GM08714 (cell line): ENCODE results near the gene TMEM240.
A peak's percentile ranks its signal among the peaks of the same experiment; 100 is the strongest.

Experiments used
- H3K4me3 ChIP-seq: fragments of 200-500 bp; sonication (Bioruptor generic); 2 replicates; pipeline ENCODE4 v1.5.1; 2014; ENCODE audit warnings: mild to moderate bottlenecking, low read length, inconsistent platforms
- ZNF274 ChIP-seq: IDR thresholded peaks from 2 replicates; pipeline ENCODE4 v1.6.1; 2012; ENCODE audit warnings: mild to moderate bottlenecking, low read depth, low read length

Gene TMEM240

DNA sequence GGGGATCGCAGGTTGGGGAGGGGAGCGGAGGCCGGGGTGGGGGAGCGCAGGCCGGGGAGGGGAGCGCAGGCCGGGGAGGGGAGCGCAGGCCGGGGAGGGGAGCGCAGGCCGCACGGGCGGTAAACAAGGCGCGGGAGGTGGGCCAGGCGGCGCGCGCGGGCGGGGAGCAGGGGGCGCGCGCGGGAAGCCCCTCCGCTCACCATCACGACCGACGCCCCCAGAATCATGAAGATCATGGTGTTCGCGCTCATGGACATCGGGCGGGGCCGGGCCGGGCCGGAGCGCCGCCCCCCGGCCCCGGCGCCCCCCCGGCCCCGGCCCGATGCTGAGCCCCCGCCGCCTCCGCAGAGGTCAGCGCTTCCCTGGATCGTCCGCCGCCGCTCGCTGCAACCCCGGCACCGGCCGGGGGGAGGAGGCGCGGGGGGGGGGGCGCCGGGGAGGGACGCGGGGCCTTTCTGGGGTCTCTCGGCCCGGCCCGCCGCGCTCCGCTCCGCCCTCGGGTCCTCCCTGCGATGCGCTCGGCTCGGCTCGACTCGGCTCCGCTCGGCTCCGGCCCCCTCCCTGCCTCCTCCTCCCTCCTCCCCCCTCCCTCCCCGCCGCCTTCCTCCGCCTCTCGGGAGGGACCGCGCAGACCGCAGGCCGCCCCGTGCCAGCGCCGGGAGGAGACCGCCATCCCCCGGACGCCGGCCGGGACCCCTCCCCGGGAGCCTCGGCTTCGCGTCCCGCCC lies at the start of gene TMEM240:
TMEM240 (minus strand) TSS at position 535 of the 728 bp plus-strand sequence; CDS start at position 257, 278 bp downstream.
- H3K4me3 ChIP-seq, result no peak within 1 kb of the TSS
- no peak for TF ChIP-seq ZNF274

DNA sequence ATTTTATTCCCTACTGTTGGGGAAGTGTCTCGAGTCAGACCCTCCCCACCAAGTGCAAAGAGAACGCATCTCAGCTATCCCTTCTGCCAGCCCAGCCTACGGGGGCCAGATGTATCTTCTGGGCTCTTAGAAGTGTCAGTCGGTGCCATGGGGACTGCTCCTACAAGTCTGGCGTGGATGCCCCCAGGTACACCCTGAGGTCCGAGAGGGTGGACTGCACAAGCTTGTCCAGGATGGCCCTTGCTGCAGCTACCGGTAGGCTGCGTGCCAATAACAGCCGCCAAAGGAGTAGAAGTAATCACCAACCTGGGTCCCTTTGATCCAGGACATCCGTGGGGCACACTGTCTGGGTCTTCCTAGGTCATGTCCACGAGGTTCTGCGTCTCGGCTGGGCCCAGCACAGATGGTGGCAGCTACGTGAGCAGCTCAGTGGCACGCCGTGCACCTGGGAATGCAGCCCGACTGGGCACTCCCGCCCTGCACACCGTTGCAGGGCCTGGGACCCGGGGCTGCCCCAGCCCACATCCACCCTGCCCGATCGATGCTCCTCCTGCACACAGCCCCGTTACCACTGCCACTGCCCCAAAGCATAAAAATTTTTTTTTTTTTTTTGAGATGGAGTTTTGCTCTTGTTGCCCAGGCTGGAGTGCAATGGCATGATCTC lies 43.1 kb upstream of the TMEM240 start:
- no peak overlapping the region for H3K4me3 ChIP-seq
- TF ChIP-seq ZNF274, result no peak

DNA sequence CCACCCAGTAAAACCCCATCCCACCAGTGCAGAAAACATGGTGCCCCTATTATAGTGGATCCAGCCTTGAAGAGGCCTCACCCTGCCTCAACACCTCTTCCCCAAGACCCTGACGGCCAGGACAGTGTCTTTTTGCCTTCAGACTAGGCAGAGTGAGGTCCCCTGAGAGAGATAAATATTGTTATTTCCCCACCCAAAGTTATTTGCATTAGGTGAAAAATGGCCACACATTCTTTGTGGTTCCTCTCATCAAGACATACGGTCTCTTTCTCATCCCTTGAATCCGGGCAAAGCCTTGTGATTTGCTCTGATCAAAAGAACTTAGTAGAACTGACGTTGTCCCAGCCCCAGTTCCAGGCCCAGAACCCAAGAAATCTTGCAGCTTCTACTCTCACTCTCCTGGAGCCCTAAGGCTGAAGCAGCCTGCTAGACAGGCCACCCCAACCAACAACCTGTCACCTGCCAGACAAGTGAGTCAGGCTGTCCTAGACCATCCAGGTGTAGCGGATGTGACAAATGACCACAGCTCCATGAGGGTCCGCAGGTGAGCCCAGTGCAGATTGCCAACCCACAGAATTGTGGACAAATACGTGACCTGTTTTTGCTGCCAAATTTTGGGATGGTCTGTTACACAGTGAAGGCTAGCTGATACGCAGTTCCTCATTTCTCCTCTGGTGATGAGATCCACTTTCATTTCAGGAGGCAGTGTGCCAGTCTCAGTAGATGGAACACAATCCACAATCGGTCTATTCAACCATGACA lies 42.3 kb upstream of the TMEM240 start:
- H3K4me3 ChIP-seq, result no peak overlapping the region
- TF ChIP-seq ZNF274, result no peak

DNA sequence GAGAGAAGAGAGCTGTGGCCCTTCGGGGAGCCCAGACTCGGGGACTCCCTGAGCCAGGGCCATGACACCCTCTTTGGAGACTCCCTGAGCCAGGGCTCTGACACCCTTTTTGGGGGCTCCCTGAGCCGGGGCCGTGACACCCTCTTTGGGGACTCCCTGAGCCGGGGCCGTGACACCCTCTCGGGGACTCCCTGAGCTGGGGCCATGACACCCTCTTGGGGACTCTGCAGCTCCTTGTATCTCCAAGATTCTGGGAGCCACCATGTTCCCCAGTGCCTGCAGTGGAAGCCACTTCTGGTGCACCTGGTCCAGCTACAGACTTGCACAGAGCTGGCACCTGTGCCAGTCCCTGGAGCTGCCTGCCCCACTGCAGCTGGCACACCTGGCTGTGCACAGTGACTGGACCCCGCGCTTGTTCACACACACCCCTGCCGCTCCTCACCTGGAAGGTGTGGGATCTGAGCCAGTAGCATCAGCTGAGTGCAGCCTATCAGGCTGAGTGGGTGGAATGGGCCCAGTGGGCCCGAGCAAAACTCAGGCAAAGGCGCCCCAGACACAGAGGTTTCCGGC lies 38.0 kb upstream of the TMEM240 start:
- H3K4me3 ChIP-seq, result no peak overlapping the region
- TF ChIP-seq ZNF274, result no peak

DNA sequence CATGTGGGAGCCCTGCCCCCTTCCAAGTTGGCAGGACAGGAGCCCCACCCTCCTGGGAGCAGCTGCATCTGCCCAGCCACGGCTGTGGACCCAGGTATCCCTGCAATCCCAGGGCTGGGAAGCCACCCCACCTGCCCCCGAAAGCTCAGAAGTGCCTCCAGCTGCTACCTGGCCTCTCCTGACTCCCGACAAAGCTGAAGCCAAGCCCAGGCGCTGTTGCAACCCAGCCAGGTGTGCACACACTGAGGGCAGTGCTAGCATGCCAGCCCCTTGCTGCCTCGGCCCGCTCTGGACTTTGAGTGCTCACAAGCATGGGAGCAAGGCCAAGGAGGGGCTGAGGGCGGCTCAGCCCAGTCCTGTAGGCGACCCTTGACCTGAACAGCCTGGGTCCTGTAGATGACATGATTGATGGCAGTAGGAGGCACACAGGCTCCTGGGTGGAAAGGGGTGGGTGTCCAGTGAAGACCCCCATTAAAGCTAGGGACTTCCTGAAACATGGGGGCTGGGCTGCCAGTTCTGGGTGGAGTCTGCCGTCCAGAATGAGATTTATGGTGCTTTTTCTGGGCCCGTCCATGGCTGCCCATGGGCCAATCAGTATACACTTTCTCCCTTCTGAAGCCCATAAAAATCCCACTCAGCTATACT lies 37.1 kb upstream of the TMEM240 start:
- no peak overlapping the region for H3K4me3 ChIP-seq
- no peak for TF ChIP-seq ZNF274

DNA sequence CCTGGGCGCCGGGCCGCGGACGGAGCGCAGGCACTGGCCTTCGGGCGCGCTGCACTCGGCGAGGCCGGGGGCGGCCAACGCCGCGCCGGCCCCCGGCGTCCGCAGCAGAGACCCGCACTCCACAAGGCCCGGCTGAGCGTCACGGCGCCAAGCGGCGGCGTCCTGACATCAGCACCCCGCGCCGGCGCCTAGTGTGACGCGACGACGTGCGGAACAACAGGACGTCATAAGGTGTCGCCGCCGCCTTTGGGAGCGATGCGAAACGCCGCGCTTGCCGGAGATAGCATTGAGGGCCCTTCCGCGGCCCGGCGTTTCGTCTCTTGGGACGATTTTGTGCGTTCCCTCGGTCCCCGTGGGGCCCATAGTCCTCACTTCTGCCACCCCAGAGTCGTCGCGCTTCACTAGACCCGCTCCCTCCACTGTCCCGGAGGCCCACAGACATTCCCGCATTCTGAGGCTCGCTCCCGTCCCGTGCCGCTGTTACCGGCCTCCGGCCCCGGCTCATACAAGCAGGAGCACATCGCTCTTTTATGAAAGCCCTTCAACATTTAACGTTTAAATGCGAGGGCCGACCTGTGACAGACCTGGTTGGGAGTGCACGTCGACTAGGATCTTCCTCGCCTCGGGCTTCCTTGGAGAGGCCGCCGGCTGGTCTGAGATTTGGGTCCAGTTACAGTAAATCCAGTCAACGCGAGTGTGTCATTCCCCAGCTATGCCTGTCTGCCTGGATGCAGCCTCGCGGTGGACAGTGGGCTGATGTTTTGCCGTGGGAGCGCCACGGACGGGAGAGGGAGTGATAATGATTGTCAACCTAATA lies 34.5 kb upstream of the TMEM240 start, which contains the start of gene SSU72:
SSU72 (minus strand) TSS at position 143 of the 817 bp plus-strand sequence. CDS start 306 bp downstream, outside the sequence.
- H3K4me3 ChIP-seq, result peak within 1 kb of the TSS; percentile 79
- no peak for TF ChIP-seq ZNF274

DNA sequence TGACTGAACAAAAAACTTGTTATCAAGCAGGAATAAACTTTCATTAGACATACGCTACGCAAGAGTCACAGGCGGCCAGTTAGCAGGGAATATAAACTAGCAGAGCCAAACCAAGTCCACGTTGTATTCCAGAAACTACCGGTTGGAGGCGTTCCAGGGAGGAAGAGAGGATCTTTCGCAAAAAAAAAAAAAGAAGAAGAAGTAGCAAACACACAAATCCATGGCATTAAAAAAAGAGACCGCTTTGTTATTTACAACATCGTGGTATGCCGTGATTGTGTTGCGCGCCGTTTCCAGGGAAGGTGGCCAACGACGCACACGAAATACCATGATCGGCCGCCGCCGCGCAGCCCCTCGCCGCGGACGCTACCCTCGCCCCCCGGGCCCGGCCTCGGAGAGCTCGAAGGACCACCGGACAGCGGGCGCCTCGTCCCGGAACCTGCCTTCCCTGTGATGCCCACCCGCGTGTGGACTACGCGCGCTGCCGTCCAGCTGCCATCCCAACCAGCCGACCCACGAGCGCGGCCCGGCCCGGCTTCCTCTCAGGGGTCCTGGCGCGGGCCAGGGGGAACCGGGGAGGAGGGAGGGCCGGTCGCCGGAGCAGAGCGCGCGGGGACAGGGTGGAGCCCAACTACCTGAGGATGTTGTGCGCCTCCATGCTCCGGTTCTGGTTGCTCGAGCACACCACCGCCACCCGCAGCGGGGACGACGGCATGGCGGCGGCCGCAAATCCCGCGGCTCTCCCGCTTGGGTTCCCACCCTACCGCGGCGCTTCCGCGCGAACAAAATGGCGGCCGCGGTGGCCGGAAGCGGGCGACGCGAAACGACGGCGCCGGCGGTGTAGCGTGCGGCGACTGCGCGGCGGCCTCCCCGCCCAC lies 33.7 kb upstream of the TMEM240 start:
- H3K4me3 ChIP-seq, result peak overlapping the region; percentile 79
- TF ChIP-seq ZNF274, result no peak

DNA sequence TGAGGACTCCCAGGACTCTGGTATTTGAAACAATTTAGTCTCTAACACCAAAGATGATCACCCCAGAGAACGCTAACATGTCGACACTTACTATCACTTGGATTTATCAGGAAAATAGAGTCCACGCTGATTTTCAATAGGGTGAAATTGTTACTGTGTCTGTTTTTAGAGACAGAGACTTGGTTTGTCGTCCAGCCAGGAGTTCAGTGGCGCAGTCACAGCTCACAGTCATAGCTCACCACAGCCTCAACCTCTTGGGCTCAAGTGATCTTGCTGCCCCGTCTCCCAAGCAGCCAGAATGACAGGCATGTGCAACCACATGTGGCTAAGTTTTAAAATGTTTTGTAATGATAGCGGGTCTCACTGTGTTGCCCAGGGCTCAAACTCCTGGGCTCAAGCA lies 28.9 kb upstream of the TMEM240 start:
- TF ChIP-seq ZNF274, result no peak

DNA sequence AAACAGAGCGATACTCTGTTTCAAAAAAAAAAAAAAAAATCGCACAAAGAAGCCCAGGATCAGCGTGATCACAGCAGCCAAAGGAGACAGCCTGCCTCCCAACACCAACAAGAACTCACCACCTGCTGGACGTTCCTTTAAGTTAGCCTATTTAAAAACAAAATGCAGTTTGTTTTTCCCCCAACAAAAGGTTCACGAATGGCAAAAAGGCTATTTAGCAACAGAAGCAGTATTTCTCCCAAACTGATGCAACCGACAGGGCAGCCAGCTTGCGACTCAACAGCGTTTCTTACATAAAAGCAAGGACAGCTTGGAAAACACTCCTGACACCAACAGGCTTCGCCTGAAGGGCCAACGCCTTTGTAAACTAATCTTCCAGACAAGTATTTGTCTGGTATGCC lies 27.5 kb upstream of the TMEM240 start:
- no peak overlapping the region for H3K4me3 ChIP-seq
- TF ChIP-seq ZNF274, result no peak

More for the DNA sequence above, 28.9 kb upstream of the TMEM240 start:
- H3K4me3 ChIP-seq, result no peak overlapping the region

DNA sequence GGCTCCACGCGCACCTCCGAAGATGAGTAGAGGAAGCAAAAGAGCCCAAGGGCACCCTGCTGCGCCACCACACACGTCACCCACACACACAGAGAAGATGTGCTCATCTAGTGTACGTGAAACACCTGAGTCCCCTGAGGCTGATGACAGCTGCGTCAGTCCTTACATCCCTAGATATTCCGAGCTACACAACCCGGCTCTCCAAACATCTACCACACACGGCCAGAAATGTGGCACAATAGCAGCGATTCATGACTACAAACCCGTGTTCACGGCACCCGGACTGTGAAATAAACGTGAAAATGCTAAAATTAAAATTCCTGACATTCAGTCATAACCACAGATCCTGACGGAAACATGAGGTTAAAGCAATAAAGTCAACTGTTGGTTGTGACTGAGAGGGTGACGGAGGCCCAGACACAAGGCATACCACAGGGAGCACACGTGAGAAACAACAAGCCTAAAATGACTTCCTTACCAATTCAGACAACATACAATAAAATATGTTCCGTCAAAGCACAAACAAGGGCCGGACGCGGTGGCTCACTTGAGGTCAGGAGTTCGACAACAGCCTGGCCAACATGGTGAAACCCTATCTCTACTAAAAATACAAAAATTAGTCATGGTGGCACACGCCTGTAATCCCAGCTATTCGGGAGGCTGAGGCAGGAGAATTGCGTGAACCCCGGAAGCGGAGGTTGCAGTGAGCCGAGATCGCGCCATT lies 26.9 kb upstream of the TMEM240 start:
- TF ChIP-seq ZNF274, result no peak
- no peak overlapping the region for H3K4me3 ChIP-seq

DNA sequence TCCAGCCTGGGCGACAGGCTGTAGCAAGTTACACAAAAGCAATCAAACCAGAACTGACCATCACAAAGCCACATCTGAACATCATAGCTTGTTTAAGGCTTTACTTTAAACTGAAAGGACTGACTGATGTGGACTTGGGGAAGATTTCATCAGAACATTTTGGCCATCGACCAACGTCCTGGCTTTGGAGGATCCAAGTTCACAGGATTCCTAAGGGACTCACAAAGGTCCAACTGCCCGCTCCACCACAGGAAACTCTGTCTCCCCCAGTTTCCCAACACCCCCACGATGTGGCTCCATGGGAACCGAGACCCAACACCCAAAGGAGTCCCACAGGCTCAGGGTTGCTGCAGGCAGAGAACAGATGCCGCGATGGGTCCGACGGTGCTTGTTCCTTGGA lies 24.9 kb upstream of the TMEM240 start:
- H3K4me3 ChIP-seq, result no peak overlapping the region
- TF ChIP-seq ZNF274, result no peak

DNA sequence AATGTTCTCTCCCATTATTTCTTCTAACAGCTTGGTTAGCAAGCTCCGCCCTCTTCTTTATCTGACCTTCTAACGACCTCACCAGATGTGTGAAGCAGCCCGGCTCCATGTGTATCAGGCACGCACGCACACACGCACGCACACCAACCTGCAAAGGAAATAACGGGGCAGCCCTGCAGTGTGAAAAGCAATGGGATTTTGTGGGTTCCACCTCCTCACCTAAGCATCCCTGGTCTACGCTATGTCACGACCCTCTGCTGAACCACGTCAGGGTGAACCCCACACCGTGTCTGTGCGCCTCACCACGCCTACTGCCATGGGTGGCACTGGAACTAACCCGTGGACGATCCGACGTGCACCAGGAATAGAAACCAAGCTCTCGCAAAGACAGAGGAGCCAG lies 23.8 kb upstream of the TMEM240 start:
- no peak for TF ChIP-seq ZNF274
- H3K4me3 ChIP-seq, result no peak overlapping the region
